HG03558 (cell line): ENCODE data around the gene SLC22A4.

Source experiments
- ATAC-seq: cut with Tn5 transposase; IDR thresholded peaks from one replicate; pipeline ENCODE4 v1.9.1; 2021; ENCODE audit warnings: moderate number of reproducible peaks; ENCODE audit not compliant: unreplicated experiment; ENCODE audit errors: extremely low read depth

Gene SLC22A4

DNA sequence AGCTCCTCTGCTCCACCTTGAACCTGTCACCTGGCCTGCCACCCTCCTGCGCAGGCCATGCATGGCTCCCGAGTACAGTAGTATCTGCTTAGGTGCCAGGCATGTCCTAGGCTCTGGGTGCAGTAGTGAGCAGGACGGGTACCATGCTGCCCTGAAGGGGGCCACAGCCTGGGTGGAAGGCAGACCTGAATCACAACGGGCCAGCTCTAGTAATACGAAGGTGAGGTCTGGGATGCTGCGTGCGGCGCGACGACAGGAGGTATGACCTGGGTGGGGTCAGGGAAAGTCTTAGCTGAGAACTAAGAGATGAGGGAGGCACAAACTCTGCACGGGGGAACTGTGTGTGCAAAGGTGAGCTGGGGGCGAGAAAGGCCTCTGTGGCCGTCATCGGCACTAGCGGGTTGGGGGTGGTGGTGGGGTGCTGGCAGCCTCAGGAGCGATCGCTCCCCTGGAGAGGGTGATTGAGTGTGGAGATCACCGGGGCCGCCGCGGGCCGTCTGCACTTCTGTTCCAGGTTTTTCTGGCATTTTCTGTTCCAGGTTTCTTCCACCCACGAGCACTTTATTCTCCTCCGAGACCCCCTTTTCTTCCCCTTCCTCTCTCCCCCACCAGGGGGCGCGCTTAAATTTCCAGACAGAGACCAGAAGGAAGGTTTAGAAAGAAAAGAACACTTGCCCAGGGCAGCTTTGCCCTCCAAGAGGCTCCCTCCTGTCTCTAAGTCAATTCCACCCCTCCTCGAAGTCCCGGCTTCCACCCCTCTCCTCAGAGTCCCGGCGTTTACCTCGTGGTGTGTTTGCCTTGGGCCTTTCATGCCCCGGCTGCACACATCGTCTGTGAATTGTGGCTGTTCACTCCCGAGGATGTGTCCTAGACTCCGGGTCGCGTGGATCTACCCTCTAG lies 21.6 kb upstream of the SLC22A4 start:
- no peak for ATAC-seq

DNA sequence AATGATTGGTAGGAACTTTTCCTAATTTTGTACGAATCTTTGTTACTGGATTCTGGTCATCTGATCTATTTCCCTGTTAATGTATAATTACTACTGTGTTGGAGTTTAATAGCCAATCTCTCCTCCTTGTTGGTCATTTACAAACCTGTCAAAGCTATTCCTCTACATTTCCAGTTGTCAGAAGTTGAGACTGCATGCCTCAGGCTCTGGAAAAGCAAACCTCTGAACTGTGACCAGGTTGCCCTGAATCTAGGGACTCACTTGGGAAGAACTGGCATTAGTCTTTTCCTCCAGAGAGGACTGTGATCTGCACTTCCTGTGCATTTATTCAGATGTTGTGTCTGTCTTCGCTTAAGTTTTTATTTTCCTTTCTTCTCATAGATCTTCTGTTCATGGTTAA lies 20.6 kb upstream of the SLC22A4 start:
- ATAC-seq, result no peak

DNA sequence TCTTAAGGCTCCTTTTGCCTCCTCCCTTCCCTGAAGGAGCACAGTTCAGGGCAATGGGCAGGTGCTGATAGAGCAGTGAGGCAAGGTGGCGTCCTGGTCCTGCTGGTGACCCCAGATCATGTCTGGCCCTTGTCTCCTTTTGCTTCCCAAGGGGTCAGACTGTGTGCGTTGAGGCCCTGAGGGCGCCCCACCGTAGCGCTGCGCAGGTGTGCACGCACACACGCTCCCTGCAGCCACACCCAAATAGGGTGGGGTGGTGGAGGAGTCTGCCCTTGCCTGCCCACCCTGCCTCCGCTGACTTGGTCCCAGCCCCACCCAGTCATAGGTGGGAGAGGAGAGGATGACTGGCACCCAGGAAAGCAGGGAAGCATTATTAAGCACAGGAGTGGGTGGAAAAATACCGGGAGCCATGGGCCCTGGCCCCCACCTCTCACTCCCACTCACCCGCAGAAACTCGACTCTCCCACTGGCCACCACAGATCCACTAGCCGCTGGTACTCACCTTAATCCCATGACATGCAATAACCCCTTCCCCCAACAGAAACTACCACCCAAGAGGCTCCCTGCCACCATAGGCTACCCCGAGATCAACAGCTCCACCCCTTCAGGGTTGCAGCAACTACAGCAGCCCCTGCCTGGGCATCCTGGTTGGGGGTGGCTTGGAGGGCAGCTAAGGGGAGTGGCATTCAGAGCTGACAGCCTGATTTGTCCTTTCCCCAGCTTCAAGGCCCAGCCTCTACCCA lies 20.0 kb upstream of the SLC22A4 start:
- ATAC-seq, result no peak

DNA sequence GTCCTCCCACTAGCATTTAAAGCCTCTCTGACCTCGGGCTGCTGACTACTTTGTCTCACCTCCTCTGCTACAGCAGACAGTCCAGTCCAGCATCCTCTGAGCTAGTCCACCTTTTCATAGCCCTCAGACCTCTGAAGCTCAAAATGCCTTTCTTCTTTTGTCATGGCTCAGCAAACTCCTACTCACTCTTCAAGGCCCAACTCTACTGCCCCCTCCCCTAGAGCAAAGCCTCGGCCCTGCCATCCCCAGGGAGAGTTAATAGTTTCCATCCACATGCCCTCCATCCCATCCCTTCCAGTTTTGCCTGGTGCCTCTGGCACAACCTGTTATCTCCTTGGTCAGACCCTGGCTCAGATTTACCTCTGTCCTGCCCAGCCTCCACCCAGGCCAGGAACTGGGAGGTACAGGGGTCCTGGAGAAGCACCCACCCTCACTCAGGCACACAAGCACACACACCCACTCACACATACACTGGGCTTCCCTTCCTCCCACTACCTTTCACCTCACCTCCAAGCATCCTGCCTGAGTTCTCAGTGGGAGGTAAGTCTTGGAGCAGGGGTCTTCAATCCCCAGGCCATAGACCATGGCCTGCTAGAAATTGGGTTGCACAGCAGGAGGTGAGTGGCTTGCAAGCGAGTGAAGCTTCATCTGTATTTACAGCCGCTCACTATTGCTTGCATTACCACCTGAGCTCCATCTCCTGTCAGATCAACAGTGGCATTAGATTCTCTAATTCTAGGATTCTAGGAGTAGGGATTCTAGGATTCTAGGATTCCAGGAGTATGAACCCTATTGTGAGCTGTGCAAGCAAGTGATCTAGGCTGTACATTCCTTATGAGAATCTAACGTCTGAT lies 18.6 kb upstream of the SLC22A4 start:
- ATAC-seq, result no peak

DNA sequence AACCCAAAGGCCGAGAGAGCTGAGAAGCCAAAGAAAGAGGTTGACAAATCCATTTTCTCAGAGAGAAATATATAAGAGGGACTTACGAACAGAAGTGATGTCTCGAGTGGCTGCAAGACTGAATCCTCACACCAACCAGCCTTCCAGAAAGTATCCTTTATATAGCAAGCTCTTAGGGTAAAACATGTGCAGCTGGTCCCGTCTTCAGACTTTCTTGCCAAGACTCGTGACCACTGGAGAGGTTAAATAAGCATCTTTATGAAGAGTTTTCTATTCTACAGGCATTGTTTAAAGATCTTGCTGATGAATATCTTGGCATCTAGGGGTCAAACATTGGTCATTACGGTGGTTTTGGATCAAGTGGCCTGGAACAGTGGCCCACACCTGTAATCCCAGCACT lies 16.9 kb upstream of the SLC22A4 start:
- ATAC-seq, result no peak

DNA sequence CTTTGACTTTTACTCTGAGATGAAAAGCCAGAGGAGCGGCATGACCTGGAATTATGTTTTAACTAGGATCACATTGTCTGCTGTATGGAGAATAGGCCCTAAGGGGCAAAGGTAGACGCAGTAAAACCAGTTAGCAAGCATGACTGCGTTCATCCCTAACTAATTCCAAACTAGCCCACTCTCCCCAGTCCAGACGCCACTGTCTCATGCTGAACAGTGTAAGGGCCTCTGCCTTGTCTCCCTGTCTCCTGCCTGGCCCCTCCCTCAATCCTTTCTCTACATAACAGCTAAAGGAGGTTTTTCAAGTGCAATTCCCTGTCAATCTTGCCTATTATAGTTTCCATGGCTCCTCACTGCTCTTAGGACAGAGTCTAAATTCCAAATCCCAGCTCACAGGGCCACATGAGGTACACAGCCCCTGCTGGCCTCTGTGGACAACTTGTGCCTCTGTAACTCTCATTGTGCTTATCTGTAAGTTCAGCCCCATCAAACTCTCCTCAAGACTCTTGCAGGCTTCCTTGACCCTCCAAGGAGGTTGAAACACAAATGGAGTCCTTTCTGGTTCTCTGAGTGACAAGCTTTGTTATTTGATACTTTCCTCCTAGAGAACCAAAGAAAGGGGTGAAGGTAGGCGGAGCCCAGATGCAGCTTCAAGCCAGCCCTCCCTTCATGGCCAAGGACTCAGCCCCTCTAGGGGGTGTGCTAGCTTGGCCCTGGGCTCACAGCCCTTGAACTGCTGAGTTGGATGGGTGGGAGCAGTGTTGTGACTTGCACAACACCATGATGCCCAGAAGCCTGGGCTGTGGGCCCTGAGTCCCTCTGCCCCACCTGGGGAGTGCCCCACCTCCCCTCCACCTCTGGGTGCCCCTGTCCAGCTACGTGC lies 16.0 kb upstream of the SLC22A4 start:
- ATAC-seq, result no peak

DNA sequence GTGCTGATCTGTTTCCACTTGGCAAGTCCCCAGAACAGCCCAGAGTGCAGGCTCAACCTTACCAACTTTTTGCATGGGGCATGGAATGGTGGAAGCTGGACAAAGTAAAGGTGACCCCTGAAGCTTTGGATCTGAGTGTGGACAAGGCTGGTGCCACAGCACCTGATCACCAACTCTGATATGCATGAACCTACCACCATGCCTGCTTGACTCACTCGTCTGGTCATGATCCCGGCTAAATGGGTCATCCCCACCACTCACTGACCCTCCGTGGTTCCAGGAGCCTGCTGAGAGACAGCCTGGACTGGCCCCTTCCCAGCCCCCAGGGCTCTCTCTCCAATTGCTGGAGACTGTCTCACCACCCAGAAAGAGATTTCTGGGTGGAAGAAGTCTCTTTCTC lies 14.4 kb upstream of the SLC22A4 start:
- no peak for ATAC-seq

DNA sequence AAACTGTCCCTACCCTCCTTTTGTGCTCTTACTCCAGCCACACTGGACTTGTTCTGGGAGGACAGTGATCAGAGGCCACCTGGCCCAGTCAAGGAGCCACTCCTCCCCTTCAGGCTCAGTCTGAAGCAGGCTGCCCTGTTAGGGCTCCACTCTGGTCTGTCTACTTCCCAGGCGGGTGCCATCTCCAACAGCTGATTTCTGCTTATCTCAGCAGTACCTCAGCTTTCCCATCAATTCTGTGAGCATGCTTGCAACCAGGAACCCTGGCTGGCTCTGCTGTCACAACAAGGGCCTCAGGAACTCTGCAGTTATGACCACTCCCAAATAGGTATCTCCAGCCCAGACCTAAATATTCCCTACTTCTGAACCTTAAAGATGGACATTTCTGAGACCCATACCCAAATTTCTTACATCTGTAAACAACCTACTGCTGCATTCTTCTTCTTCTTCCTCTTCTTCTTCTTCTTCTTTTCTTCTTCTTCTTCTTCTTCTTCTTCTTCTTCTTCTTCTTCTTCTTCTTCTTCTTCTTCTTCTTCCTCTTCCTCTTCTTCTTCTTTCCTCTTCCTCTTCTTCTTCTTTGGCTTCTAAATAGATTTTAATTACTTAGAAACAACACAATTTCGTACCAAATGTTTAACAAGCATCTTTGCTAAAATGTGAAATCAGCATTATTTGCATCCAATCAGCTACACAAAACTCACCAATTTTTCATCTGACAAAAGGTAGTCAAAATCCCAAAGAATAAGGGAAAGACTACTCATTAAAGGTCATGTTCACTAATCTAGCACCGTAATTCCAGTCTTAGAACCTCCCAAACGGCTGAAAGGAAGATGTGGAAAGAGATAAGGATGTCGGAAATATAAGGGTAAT lies 13.6 kb upstream of the SLC22A4 start:
- no peak for ATAC-seq

DNA sequence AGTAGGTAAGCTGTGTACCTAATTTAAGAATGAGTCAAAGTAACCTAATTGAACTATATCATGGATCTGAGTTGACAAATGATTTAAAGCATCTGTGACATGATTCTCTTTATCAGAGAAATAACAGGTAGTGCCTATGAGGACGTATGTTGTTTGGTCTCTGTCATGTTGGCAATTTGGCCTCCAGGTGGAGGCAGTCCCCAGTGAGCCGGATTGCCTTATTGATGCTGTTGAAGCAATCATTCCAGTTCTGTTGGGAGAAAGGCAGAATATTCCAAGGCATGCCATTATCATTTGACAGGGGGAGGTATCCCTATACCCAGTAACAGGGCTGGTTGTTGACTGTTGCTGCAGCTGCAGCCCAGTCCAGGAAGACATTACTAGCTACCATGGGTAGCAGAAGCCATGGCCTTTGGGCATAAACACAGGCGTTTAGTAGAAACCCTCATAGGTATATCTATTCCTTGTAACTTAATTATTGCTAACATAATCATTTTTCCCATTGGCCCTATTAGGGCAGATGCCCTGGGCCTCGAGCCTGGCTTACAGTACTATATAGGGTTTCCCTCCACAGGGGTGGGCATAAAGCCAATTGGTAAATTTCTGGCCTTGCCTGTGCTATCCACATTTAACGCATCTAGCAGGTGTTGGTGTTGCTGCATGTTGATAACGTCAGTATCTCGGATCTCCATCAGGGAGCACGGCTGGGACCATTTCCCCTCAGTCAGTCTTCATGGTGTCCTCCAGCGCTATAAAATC lies 12.2 kb upstream of the SLC22A4 start:
- no peak for ATAC-seq

DNA sequence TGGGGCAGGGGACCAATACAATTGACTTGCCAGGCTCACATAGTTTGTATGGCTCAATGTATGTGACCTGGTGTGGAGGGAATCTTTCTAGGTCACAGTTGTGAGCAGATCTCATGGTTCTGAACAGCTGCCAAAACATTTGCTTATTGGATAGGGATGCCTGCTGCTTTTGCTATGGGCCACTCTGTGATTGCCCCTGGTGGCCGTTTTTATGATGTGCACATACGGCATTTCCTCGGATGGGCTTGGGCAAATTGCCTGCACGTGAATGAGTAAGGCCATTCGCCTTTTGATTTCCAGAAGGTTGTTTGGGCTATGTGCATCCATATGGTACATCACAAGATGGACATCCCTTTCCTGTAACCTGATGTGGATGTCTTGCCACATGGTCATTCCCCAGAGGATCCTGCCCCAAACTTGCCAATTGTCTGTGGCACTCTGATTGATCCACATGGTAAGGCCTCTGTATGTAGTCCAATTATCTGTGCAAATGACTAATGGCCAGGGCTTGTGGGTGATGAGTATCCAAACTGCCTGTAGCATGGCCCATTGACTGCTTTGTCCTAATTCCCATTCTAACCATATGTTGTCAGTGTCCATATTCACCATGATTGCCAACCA lies 10.7 kb upstream of the SLC22A4 start:
- no peak for ATAC-seq

DNA sequence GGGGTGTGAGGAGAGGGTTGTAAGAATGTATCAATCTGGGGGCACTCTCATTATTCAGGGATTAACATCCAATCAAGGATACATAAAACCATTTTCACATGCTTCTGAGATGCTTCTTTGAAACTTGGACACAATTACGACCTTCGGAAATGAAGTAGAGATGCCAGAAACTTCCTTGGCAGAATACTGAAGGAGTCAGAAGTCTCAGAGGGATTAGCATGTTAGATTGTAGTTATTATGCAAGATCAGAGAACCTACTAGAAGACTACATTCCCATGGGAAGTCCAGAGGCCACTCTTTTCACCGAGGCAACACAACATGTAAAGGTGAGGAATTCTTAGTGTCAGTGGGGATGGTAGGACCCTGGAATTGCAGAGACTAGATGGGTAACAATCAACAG lies 5.1 kb upstream of the SLC22A4 start:
- no peak for ATAC-seq

DNA sequence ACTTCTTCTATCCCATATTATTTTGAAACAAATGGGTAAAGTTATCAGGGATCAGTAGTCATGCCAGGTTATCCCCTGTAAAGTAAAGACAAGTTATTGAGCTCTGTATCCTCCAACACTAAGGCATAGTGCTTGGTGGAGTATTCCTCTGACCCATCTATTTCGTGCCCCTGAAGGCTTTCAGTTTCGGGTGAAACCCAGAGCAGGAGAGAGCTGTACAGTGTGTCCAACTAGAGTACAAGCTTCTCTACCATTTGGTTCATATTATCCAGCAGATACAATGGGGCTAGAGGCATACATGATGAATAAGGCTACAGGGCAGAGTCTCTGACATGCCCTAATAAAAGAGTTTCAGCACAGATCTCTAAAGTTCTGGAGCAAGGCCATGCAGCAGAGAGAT lies 3.2 kb upstream of the SLC22A4 start:
- ATAC-seq, result no peak

DNA sequence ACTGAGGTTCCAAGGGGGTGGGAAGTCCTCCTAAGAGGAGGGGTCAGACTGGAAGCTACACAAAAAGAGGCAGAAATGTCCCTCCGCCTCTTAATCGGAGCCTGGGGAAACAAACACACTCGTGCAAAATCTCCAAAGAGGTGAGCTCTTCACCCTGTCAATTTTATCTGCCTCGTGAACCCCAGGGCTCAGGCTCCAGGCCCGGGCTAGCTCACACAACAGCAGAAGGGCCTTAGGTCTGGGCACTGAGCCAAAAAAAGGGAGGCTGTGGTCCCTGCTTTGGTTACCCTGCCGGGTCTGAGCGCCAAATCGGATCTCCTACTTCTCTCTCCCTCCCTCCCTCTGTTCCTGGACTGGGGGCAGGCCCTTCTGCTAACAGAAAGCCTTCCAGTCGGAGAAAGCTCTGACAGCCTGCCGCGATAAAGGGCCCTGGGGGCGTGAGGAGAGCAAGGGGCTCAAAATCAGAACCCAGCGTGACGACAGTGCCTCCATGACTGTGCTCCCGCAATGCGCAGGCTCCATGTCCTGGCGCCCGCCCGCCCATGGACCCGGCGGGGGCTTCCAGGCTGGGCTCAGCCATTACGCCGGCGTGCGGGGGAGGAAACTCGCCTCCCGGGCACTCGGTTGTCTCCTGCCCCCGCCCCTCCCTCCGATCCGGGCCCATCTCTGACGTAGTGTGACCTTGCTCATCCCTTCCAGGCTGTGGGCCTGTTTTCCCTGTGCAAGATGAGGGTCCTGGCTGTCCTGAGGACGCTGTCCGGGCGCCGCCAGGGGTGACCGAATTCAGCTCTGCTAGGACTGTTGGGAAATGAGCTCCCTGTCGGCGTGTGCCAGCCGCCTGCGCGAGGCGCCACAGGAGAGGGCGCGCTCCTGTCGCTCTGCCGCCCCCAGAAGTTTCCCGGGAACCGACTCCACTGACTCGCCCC lies 865 bp upstream of the SLC22A4 start:
- peak; percentile 21 for ATAC-seq

DNA sequence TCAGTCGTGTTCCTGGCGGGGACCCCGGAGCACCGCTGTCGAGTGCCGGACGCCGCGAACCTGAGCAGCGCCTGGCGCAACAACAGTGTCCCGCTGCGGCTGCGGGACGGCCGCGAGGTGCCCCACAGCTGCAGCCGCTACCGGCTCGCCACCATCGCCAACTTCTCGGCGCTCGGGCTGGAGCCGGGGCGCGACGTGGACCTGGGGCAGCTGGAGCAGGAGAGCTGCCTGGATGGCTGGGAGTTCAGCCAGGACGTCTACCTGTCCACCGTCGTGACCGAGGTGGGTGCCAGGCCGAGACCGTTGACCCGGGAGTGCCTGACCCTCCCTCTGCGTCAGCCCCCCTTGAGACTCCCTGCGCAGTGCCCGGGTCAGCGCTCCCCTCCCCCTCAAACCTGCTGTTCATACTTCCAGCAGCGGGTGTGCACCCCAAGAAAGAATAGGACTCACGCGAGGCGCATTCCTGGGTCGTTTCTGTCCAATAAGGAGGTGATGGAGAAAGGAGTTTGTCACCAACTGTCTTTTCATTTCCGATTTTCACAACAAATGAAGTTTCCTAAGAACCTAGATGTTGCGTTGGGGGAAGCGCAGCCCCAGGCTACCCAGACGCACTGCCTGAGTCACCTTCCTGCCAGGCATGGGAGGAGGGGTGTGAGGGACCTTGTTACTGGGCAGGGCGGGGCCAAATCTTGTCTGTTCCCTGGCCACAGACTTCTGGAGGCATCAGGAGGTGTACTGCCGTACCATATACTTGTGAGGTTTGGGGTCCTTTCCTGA lies 722 bp downstream of the SLC22A4 start:
- no peak for ATAC-seq

DNA sequence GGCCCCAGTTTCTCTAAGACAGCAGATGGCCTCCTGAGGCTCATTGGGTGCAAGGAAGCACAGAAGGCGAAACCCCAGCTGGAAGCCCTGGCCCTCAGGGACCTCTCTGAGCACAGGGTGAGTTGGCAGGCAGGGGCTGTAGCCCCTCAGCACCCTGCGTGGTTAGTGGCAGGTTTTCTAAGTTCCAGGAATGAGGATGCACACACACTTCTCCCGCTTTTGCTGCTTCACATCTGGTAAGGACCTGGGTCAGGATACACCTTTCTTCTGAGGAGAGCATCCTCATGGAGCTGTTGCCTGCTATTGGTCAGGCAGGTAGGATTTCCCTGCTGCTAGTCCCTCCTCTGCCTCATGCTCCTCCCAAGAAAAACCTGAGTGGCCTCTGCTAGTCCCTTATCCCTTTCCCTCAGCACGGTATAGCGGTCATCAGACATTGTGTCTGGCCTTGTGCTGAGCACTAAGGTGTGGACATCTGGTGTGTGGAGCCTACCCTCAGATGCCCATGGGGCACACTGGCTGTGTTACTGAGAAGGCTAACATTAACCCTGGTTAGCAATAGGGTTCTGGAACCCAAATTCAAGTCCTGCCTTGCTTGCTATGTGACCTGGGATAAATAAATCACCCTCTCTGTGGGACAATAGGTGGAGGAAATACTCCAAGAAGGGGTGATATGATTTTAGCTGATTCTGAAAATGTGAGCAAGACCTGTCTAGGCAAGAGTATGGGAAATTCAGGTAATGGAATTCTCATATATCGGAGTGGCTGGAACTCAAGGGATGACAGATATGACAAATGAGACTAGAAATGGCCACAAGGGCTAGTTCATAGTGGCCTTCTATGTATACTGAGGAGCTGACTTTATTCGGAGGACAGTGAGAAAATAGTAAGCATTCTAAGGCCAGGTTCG lies 1.6 kb downstream of the SLC22A4 start:
- ATAC-seq, result no peak
